Endothelial cell (in vitro differentiated cells): ENCODE results near the gene KCNAB1. TPM values are rescaled to one million over a fixed set of nuclear protein-coding genes. Genes with fewer than 3 reads are reported as not detected.
"Not testable (repeated sequence)": the region's sequence is repeated elsewhere in the genome, so short reads cannot be mapped to it uniquely, and the experiment has no call there.

Source experiments
- DNase-seq: peaks from one replicate; pipeline ENCODE4 v3.0.0; 2021; ENCODE audit warnings: low spot score
- H3K27ac Mint-ChIP-seq: one replicate; pipeline ENCODE4 v1.8.0; 2021; ENCODE audit warnings: mixed read lengths, inconsistent platforms; ENCODE audit not compliant: unreplicated experiment
- H3K27me3 Mint-ChIP-seq: one replicate; pipeline ENCODE4 v1.8.0; 2021; ENCODE audit warnings: mild to moderate bottlenecking, moderate library complexity, mixed read lengths, inconsistent platforms; ENCODE audit not compliant: unreplicated experiment
- H3K36me3 Mint-ChIP-seq: one replicate; pipeline ENCODE4 v1.8.0; 2021; ENCODE audit warnings: mild to moderate bottlenecking, low read depth, mixed read lengths, inconsistent platforms; ENCODE audit not compliant: unreplicated experiment
- H3K4me1 Mint-ChIP-seq: one replicate; pipeline ENCODE4 v1.8.0; 2021; ENCODE audit warnings: mild to moderate bottlenecking, mixed read lengths, inconsistent platforms; ENCODE audit not compliant: unreplicated experiment
- H3K4me3 Mint-ChIP-seq: one replicate; pipeline ENCODE4 v1.8.0; 2021; ENCODE audit warnings: mild to moderate bottlenecking, mixed read lengths, inconsistent platforms; ENCODE audit not compliant: unreplicated experiment
- H3K9me3 Mint-ChIP-seq: one replicate; pipeline ENCODE4 v1.8.0; 2021; ENCODE audit warnings: mixed read lengths, inconsistent platforms; ENCODE audit not compliant: unreplicated experiment
- CTCF ChIP-seq: fragments of 200-600 bp; sonication (generic); IDR thresholded peaks from one replicate; pipeline ENCODE4 v1.5.0; 2021; ENCODE audit warnings: antibody characterized with exemption; ENCODE audit not compliant: unreplicated experiment
- long read RNA-seq: library from polyadenylated mRNA; unstranded; transcript quantifications from one replicate; pipeline ENCODE4 v2.0.0, GENCODE V29; 2020; ENCODE audit not compliant: unreplicated experiment
- total RNA-seq: library from RNA; stranded (reverse); fragmentation: NEBNext Ultra II Directional; extraction: Animal tissue kit (Norgen Biotek cat#: 25700); gene quantifications from one replicate; pipeline ENCODE4 v1.2.1, GENCODE V29; 2021; ENCODE audit not compliant: unreplicated experiment

Gene KCNAB1
- not detected for total RNA-seq
- long read RNA-seq: 0 reads

- TF ChIP-seq CTCF: no peak
- no peaks in the 10 kb centered on the region for H3K27me3 Mint-ChIP-seq
- no peak within 1 kb of the TSS for H3K27ac Mint-ChIP-seq
- no peaks in the 10 kb centered on the region for H3K4me1 Mint-ChIP-seq
- DNase-seq: no peak
- H3K36me3 Mint-ChIP-seq: no peaks in the 10 kb centered on the region
- no peaks in the 10 kb centered on the region for H3K9me3 Mint-ChIP-seq
- H3K4me3 Mint-ChIP-seq: no peak within 1 kb of the TSS
These were observed at the start of gene KCNAB1 for GRCh38 chr3:156120528-156121251. TSS of gene KCNAB1 (plus strand) at chr3:156120578.

- H3K4me3 Mint-ChIP-seq: no peak overlapping the region
- H3K27ac Mint-ChIP-seq: no peak overlapping the region
- no peak for DNase-seq
- H3K9me3 Mint-ChIP-seq: no peaks in the 10 kb centered on the region
- no peaks in the 10 kb centered on the region for H3K36me3 Mint-ChIP-seq
- no peaks in the 10 kb centered on the region for H3K27me3 Mint-ChIP-seq
- TF ChIP-seq CTCF: no peak
- H3K4me1 Mint-ChIP-seq: no peaks in the 10 kb centered on the region
These were observed 49.3 kb upstream of the KCNAB1 start for GRCh38 chr3:156071031-156071430.

- H3K27ac Mint-ChIP-seq, DNase-seq, H3K9me3 Mint-ChIP-seq, H3K36me3 Mint-ChIP-seq, H3K4me3 Mint-ChIP-seq, H3K4me1 Mint-ChIP-seq, H3K27me3 Mint-ChIP-seq: not testable (repeated sequence)
These were observed 47.3 kb upstream of the KCNAB1 start for GRCh38 chr3:156072950-156073657.

- Mint-ChIP-seq H3K9me3 (no peaks in the 10 kb centered on the region), H3K27ac (no peak overlapping the region), H3K27me3 (no peaks in the 10 kb centered on the region), H3K36me3 (no peaks in the 10 kb centered on the region), H3K4me3 (no peak overlapping the region), H3K4me1 (peaks cover 15% of the 10 kb centered on the region)
- no peak for DNase-seq
- TF ChIP-seq CTCF: no peak
These were observed 30.3 kb upstream of the KCNAB1 start for GRCh38 chr3:156090126-156090525.

GRCh38 chr3:156093964-156094363, 26.4 kb upstream of the KCNAB1 start:
- DNase-seq: no peak
- peaks cover 13% of the 10 kb centered on the region for H3K4me1 Mint-ChIP-seq
- H3K27me3 Mint-ChIP-seq: no peaks in the 10 kb centered on the region

More at GRCh38 chr3:156093964-156094363, 26.4 kb upstream of the KCNAB1 start:
- H3K27ac Mint-ChIP-seq: no peak overlapping the region
- TF ChIP-seq CTCF: no peak
- no peak overlapping the region for H3K4me3 Mint-ChIP-seq
- H3K9me3 Mint-ChIP-seq: no peaks in the 10 kb centered on the region
- H3K36me3 Mint-ChIP-seq: no peaks in the 10 kb centered on the region
